Measurements from ENCODE around the gene EXOC2.
A peak's percentile ranks its signal among the peaks of the same experiment; 100 is the strongest.

EXOC2 gene

GRCh38 chr6:717135-717534 is 24.2 kb upstream of the EXOC2 start:
- H2BK12ac ChIP-seq (ENCODE audit: low read length) = no peak overlapping the region
- no peaks in the 10 kb centered on the region for H3K36me3 ChIP-seq (ENCODE audit: control insufficient read depth in 1 of 2, insufficient read depth in 2 of 2, low read length in 2 of 2)
- no peak overlapping the region for H3K23ac ChIP-seq (ENCODE audit: low read length)
- peaks cover 4% of the 10 kb centered on the region for H3K79me1 ChIP-seq (ENCODE audit: low read length)
- no peak overlapping the region for H3K4ac ChIP-seq (ENCODE audit: low read depth, low read length)
- H3K4me1 ChIP-seq (ENCODE audit: control insufficient read depth in 1 of 2, insufficient read depth in 2 of 2, low read length in 2 of 2) = peaks cover 5 to 6% of the 10 kb centered on the region in 2 experiments
- no peak overlapping the region for H2BK5ac ChIP-seq (ENCODE audit: low read depth, low read length, poor library complexity)
- H3K4me2 ChIP-seq (ENCODE audit: low read length) = no peak overlapping the region
- no peak overlapping the region for H3K9ac ChIP-seq (ENCODE audit: low read length)
- H4K91ac ChIP-seq (ENCODE audit: low read depth, low read length) = no peak overlapping the region
- no peak overlapping the region for H4K12ac ChIP-seq (ENCODE audit: low read depth, low read length)
- no CpG with 5 or more reads among the region's 11 CpGs for WGBS (ENCODE audit: extremely low coverage, insufficient coverage, insufficient read length)
- no peak overlapping the region for H3K4me3 ChIP-seq (ENCODE audit: low read depth, low read length)
- H2AK5ac ChIP-seq (ENCODE audit: low read length) = no peak overlapping the region
- no peaks in the 10 kb centered on the region for H3K9me3 ChIP-seq (ENCODE audit: insufficient read depth, low read depth, low read length)
- no peak overlapping the region for H3K18ac ChIP-seq (ENCODE audit: low read length)
- DNase-seq = no peak
- H3K79me2 ChIP-seq (ENCODE audit: control insufficient read depth, insufficient read depth, low read length, poor library complexity) = no peaks in the 10 kb centered on the region
- no peak overlapping the region for H4K8ac ChIP-seq (ENCODE audit: low read depth, low read length)
- no peak overlapping the region for H3K27ac ChIP-seq (ENCODE audit: low read depth, low read length)
- no peak overlapping the region for H2BK120ac ChIP-seq (ENCODE audit: insufficient read depth, low read length, poor library complexity)
- no peak overlapping the region for H2AFZ ChIP-seq (ENCODE audit: insufficient read depth, low read length, poor library complexity)
- H3K27me3 ChIP-seq (ENCODE audit: insufficient read depth, low read length) = no peaks in the 10 kb centered on the region
- H3K14ac ChIP-seq (ENCODE audit: low read length) = no peak overlapping the region

GRCh38 chr6:715709-716491 is 23.0 kb upstream of the EXOC2 start:
- no CpG with 5 or more reads among the region's 13 CpGs for WGBS (ENCODE audit: extremely low coverage, insufficient coverage, insufficient read length)

GRCh38 chr6:714100-714499 is 21.2 kb upstream of the EXOC2 start:
- Histone ChIP-seq H2AK5ac (ENCODE audit: low read length) (no peak overlapping the region), H3K36me3 (ENCODE audit: control insufficient read depth in 1 of 2, insufficient read depth in 2 of 2, low read length in 2 of 2) (no peaks in the 10 kb centered on the region), H3K27ac (ENCODE audit: low read depth, low read length) (peak overlapping the region; percentile 12), H3K27me3 (ENCODE audit: insufficient read depth, low read length) (peaks cover 4% of the 10 kb centered on the region), H3K4ac (ENCODE audit: low read depth, low read length) (no peak overlapping the region), H2AFZ (ENCODE audit: insufficient read depth, low read length, poor library complexity) (no peak overlapping the region), H3K9ac (ENCODE audit: low read length) (no peak overlapping the region), H3K4me3 (ENCODE audit: low read depth, low read length) (no peak overlapping the region), H3K23ac (ENCODE audit: low read length) (no peak overlapping the region), H2BK5ac (ENCODE audit: low read depth, low read length, poor library complexity) (peak overlapping the region; percentile 18), H4K8ac (ENCODE audit: low read depth, low read length) (no peak overlapping the region), H4K91ac (ENCODE audit: low read depth, low read length) (peak overlapping the region; percentile 36), H3K4me2 (ENCODE audit: low read length) (no peak overlapping the region), H4K12ac (ENCODE audit: low read depth, low read length) (no peak overlapping the region), H3K79me1 (ENCODE audit: low read length) (peaks cover 7% of the 10 kb centered on the region), H2BK120ac (ENCODE audit: insufficient read depth, low read length, poor library complexity) (peak overlapping the region; percentile 39), H2BK12ac (ENCODE audit: low read length) (no peak overlapping the region), H3K14ac (ENCODE audit: low read length) (no peak overlapping the region), H3K79me2 (ENCODE audit: control insufficient read depth, insufficient read depth, low read length, poor library complexity) (no peaks in the 10 kb centered on the region), H3K4me1 (ENCODE audit: control insufficient read depth in 1 of 2, insufficient read depth in 2 of 2, low read length in 2 of 2) (peaks cover 14 to 15% of the 10 kb centered on the region in 2 experiments), H3K18ac (ENCODE audit: low read length) (no peak overlapping the region), H3K9me3 (ENCODE audit: insufficient read depth, low read depth, low read length) (no peaks in the 10 kb centered on the region)
- WGBS (ENCODE audit: extremely low coverage, insufficient coverage, insufficient read length) = no CpG with 5 or more reads among the region's 4 CpGs
- DNase-seq = peak in 1 of 2 donors; percentile 43

More at GRCh38 chr6:715709-716491, 23.0 kb upstream of the EXOC2 start:
- no peak overlapping the region for H4K12ac ChIP-seq (ENCODE audit: low read depth, low read length)
- no peak overlapping the region for H3K18ac ChIP-seq (ENCODE audit: low read length)
- H3K4ac ChIP-seq (ENCODE audit: low read depth, low read length) = no peak overlapping the region
- no peak overlapping the region for H3K9ac ChIP-seq (ENCODE audit: low read length)
- H2BK120ac ChIP-seq (ENCODE audit: insufficient read depth, low read length, poor library complexity) = no peak overlapping the region
- H3K36me3 ChIP-seq (ENCODE audit: control insufficient read depth in 1 of 2, insufficient read depth in 2 of 2, low read length in 2 of 2) = no peaks in the 10 kb centered on the region
- peaks cover 3% of the 10 kb centered on the region for H3K27me3 ChIP-seq (ENCODE audit: insufficient read depth, low read length)
- DNase-seq = no peak
- no peak overlapping the region for H2BK5ac ChIP-seq (ENCODE audit: low read depth, low read length, poor library complexity)
- no peak overlapping the region for H2AFZ ChIP-seq (ENCODE audit: insufficient read depth, low read length, poor library complexity)
- H4K91ac ChIP-seq (ENCODE audit: low read depth, low read length) = no peak overlapping the region
- no peak overlapping the region for H3K14ac ChIP-seq (ENCODE audit: low read length)
- no peak overlapping the region for H2AK5ac ChIP-seq (ENCODE audit: low read length)
- no peak overlapping the region for H3K27ac ChIP-seq (ENCODE audit: low read depth, low read length)
- peak overlapping the region; percentile 32 for H2BK12ac ChIP-seq (ENCODE audit: low read length)
- no peaks in the 10 kb centered on the region for H3K79me2 ChIP-seq (ENCODE audit: control insufficient read depth, insufficient read depth, low read length, poor library complexity)
- H3K4me1 ChIP-seq (ENCODE audit: control insufficient read depth in 1 of 2, insufficient read depth in 2 of 2, low read length in 2 of 2) = peaks cover 10 to 11% of the 10 kb centered on the region in 2 experiments
- H3K23ac ChIP-seq (ENCODE audit: low read length) = no peak overlapping the region
- no peak overlapping the region for H4K8ac ChIP-seq (ENCODE audit: low read depth, low read length)
- no peak overlapping the region for H3K4me3 ChIP-seq (ENCODE audit: low read depth, low read length)
- no peak overlapping the region for H3K4me2 ChIP-seq (ENCODE audit: low read length)
- no peaks in the 10 kb centered on the region for H3K9me3 ChIP-seq (ENCODE audit: insufficient read depth, low read depth, low read length)
- H3K79me1 ChIP-seq (ENCODE audit: low read length) = peaks cover 4% of the 10 kb centered on the region

- no peak overlapping the region for H3K14ac ChIP-seq (ENCODE audit: low read length)
- no peaks in the 10 kb centered on the region for H3K79me2 ChIP-seq (ENCODE audit: control insufficient read depth, insufficient read depth, low read length, poor library complexity)
- H3K27ac ChIP-seq (ENCODE audit: low read depth, low read length) = no peak overlapping the region
- H3K9me3 ChIP-seq (ENCODE audit: insufficient read depth, low read depth, low read length) = no peaks in the 10 kb centered on the region
- no peak overlapping the region for H2BK120ac ChIP-seq (ENCODE audit: insufficient read depth, low read length, poor library complexity)
- no peak overlapping the region for H3K4me3 ChIP-seq (ENCODE audit: low read depth, low read length)
- no peak overlapping the region for H3K18ac ChIP-seq (ENCODE audit: low read length)
- H4K91ac ChIP-seq (ENCODE audit: low read depth, low read length) = no peak overlapping the region
- peaks cover 14 to 15% of the 10 kb centered on the region in 2 experiments for H3K4me1 ChIP-seq (ENCODE audit: control insufficient read depth in 1 of 2, insufficient read depth in 2 of 2, low read length in 2 of 2)
- peaks cover 7% of the 10 kb centered on the region for H3K79me1 ChIP-seq (ENCODE audit: low read length)
- H4K8ac ChIP-seq (ENCODE audit: low read depth, low read length) = no peak overlapping the region
- H3K4me2 ChIP-seq (ENCODE audit: low read length) = no peak overlapping the region
- no peak overlapping the region for H2BK5ac ChIP-seq (ENCODE audit: low read depth, low read length, poor library complexity)
- no peak overlapping the region for H2BK12ac ChIP-seq (ENCODE audit: low read length)
- H4K12ac ChIP-seq (ENCODE audit: low read depth, low read length) = no peak overlapping the region
- no peak overlapping the region for H3K4ac ChIP-seq (ENCODE audit: low read depth, low read length)
- H2AFZ ChIP-seq (ENCODE audit: insufficient read depth, low read length, poor library complexity) = no peak overlapping the region
- H3K27me3 ChIP-seq (ENCODE audit: insufficient read depth, low read length) = peaks cover 4% of the 10 kb centered on the region
- H2AK5ac ChIP-seq (ENCODE audit: low read length) = no peak overlapping the region
- peak in 1 of 2 donors; percentile 51 for DNase-seq
- no peak overlapping the region for H3K23ac ChIP-seq (ENCODE audit: low read length)
- no peaks in the 10 kb centered on the region for H3K36me3 ChIP-seq (ENCODE audit: control insufficient read depth in 1 of 2, insufficient read depth in 2 of 2, low read length in 2 of 2)
- no CpG with 5 or more reads among the region's 5 CpGs for WGBS (ENCODE audit: extremely low coverage, insufficient coverage, insufficient read length)
- H3K9ac ChIP-seq (ENCODE audit: low read length) = no peak overlapping the region
Measured at GRCh38 chr6:713351-713750, 20.4 kb upstream of the EXOC2 start.
